Left forelimb (tissue), 1 donor: ENCODE measurements around the gene HTT.

Source experiments
- DNase-seq: peaks from one replicate; pipeline ENCODE4 v3.0.0-alpha.2; 2018; ENCODE audit warnings: low spot score

The HTT gene

DNA sequence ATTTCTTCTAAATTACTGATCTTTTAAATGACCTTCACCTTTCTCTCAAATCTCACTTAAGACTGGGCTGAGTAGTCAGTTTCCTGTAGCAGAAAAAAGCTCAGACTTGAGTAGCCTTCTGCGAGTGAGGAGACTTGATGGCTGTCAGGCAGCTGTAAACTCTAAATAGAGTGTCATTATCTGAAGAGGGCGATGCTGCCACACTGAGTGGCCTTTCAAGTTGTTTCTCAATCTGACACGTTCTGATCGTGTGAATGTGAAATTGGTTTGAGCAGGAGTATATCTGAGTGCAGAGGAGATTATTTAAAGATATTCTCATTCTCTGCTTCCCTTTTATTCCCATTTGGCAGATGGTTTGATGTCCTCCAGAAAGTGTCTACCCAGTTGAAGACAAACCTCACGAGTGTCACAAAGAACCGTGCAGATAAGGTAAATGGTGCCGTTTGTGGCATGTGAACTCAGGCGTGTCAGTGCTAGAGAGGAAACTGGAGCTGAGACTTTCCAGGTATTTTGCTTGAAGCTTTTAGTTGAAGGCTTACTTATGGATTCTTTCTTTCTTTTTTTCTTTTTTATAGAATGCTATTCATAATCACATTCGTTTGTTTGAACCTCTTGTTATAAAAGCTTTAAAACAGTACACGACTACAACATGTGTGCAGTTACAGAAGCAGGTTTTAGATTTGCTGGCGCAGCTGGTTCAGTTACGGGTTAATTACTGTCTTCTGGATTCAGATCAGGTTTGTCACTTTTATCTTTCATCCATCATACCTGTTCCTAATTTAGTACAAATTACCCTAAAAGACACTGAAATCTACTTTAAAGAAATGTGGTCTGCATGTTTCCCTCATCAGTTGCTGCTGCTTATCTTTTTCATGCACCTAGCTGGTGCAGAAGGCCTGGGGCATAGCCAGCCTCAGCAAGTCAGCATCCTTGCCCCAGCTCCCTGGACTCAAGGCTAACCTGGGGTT lies 100.2 kb downstream of the HTT start:
- no peak for DNase-seq

GRCh38 chr4:3176367-3177229 lies 102.1 kb downstream of the HTT start:
- DNase-seq: no peak

- no peak for DNase-seq
These were observed 102.9 kb downstream of the HTT start for GRCh38 chr4:3177426-3177825.

DNA sequence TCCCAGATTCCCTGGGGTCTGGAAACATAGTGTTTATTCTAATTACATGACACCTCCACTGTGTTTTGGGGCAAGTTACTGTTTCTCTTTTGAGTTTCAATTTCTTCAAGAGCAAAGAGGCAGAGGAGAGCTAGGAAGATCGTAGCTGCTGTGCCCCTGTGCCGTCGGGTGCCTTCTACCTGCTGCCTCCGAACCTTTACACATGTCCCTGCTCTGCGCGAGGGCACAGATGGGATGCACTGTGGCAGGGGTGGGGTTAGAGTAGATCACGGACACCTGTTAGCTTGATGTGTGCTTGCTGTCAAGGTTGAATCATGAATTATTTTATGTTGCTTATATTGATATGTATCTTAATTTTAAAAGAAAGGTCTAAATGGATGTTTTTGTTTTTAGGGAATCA lies 103.4 kb downstream of the HTT start:
- no peak for DNase-seq

- DNase-seq: no peak
These were observed 103.9 kb downstream of the HTT start for GRCh38 chr4:3178351-3178750.

- no peak for DNase-seq
These were observed 104.7 kb downstream of the HTT start for GRCh38 chr4:3179126-3179706.

GRCh38 chr4:3183008-3183407 lies 108.5 kb downstream of the HTT start:
- DNase-seq: no peak

GRCh38 chr4:3184725-3185124 lies 110.2 kb downstream of the HTT start:
- DNase-seq: no peak

DNA sequence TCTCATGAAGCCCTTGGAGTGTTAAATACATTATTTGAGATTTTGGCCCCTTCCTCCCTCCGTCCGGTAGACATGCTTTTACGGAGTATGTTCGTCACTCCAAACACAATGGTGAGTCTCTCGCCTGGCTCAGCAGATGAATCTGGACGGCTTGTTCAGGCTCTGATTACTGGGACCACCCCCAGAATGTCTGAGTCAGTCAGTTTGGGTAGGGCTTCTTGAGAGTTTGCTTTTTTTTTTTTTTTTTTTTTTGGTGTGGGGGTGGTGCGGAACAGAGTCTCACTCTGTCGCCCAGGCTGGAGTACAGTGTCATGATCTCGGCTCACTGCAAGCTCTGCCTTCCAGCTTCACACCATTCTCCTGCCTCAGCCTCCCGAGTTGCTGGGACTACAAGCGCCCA lies 112.1 kb downstream of the HTT start:
- no peak for DNase-seq

DNA sequence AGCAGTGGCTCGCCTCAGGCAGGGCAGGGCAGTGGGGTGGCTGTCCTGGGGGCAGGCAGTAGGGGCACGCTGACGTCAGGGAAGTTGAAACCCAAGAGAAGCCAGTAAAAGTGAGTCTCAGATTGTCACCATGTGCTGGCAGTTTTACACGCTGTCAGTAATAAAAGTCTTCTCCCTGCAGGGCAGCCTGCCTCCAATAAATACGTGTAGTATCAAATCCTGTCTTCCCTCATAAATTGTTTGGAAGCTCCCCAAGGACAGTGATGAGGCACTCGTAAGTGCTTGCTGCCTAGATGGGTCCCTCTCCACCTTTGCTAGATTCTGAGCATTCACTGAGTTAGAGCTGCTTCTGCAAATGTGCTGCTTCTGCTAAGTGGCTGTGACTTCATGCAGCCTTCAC lies 113.6 kb downstream of the HTT start:
- no peak for DNase-seq

GRCh38 chr4:3189459-3189858 lies 115.0 kb downstream of the HTT start:
- no peak for DNase-seq

GRCh38 chr4:3190549-3190948 lies 116.1 kb downstream of the HTT start:
- no peak for DNase-seq

DNA sequence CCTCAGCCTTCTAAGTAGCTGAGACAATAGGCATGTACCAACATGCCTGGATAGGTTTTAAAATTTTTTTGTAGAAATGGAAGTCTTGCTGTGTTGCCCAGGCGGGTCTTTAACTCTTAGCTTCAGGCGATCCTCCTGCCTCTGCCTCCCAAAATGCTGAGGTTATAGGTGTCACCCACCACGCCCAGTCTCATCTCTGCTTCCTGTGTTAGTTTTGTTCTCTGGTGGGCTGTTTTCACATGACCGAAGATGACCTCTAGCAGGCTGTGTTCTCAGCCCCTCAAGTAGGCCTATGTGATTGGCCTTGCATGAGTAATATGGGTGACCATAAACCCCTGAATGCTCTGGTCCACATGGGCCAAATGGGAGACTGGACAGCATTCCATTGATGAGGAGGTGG lies 117.7 kb downstream of the HTT start:
- no peak for DNase-seq

- no peak for DNase-seq
These were observed 118.3 kb downstream of the HTT start for GRCh38 chr4:3192827-3193226.

- no peak for DNase-seq
These were observed 119.2 kb downstream of the HTT start for GRCh38 chr4:3193531-3194203.

- no peak for DNase-seq
These were observed 122.3 kb downstream of the HTT start for GRCh38 chr4:3196670-3197359.

DNA sequence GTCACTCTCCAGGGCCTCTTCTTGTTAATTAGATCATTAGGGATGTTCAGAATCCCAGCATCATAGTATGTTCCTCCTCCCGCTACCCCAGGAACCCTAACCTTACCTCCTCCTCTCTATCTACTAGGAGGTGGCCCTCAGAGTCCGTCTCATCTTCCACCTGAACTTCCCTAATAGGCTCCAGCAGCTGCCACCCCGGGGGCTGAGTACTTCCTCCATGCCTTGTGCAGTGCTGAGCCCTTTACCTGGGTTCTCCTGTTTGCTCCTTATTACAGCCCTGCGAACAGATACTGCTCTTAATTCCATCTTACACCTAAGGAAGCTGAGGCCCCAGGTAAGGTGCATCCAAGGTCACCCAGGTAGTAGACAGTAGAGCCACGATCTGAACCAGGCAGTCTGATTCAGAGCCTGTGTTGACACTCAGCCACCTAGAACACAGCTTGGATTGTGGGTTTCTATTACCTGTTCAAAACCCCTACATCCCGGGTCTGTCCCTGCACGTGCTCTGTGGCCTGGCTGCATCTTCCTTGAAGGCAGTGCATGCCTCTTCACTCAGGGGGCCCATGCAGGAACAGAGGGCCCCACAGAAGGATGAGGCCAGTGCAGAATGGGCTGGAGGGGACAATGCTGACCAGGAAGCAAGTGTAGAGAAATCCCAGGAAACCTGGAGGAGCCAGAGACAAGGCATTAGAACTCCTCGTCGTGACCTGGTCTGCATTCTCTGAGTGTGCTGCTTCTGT lies 123.1 kb downstream of the HTT start:
- no peak for DNase-seq

DNA sequence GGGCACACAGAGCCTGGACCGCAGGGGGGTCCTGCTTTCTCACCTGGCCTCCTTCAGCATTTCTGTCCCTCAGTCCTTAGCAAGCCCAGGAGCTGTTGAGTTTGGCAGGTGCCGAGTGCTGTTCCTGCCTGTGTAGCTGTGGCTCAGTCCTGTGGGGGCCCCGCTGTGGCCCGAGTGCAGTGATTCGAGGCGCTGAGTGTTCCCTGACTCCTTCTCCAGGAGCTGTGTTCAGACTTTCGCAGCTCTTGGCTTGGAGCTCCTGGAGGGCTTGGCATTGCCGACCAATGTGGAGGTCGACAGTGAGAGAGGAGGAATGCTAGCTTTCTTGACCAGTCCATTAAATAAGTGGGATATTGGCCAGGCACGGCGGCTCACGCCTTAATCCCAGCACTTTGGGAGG lies 124.4 kb downstream of the HTT start:
- DNase-seq: no peak

DNA sequence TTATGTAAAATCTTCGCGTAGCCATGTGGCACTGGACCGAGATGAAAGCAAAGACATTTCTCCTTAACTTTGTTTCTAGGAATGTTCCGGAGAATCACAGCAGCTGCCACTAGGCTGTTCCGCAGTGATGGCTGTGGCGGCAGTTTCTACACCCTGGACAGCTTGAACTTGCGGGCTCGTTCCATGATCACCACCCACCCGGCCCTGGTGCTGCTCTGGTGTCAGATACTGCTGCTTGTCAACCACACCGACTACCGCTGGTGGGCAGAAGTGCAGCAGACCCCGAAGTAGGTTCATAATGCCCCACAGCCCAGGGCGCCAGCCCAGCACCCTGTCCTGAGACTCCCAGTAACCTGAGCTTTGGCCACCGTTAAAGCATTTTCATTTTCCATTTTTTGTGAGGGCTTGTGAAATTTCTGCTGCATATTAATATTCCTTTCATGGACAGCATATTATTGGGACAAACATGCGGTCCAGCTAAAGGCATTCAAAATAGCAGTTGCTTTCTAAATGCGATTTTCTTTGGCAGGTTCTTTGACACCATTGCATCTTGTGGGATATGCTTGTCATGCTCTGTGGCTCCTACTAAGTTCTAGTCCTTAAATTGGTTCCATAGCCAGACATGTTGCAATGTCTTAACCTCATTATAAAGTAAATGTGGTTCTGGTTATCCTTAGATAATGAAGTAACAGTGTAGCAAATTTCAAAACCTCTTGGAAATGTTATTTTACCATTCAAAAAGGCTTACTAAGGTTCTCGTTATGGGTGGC lies 125.4 kb downstream of the HTT start:
- DNase-seq: no peak
